Kidney epithelial cell (primary cell): ENCODE data around the gene CBFA2T3. TPM values are rescaled to one million over a fixed set of nuclear protein-coding genes. Genes with fewer than 3 reads are reported as not detected.

ENCODE experiments used
- DNase-seq: peaks from one replicate; pipeline ENCODE4 v3.0.0-alpha.2; 2010; ENCODE audit warnings: low read depth
- H3K27me3 ChIP-seq: 2 replicates; pipeline ENCODE4 v1.6.0; 2011; ENCODE audit warnings: low read length; ENCODE audit not compliant: control insufficient read depth, insufficient read depth
- H3K36me3 ChIP-seq: 2 replicates; pipeline ENCODE4 v1.5.1; 2011; ENCODE audit warnings: low read length; ENCODE audit not compliant: control insufficient read depth, insufficient read depth
- H3K4me3 ChIP-seq: 2 replicates; pipeline ENCODE4 v1.5.1; 2011; ENCODE audit warnings: low read depth, mild to moderate bottlenecking, control low read depth, low read length
- CTCF ChIP-seq: IDR thresholded peaks from 2 replicates; pipeline ENCODE4 v1.5.1; 2011; ENCODE audit warnings: mild to moderate bottlenecking, moderate library complexity, low read length, control low read depth, inconsistent platforms; ENCODE audit not compliant: insufficient read depth, poor library complexity, severe bottlenecking
- total RNA-seq: library from RNA; depleted of rRNA; stranded (reverse); fragments of >200 nt; gene quantifications from 2 replicates; pipeline ENCODE4 v1.2.3, GENCODE V29; 2015

The CBFA2T3 gene
- total RNA-seq, 1 donor from 2014 or later = 0.63 TPM

DNA sequence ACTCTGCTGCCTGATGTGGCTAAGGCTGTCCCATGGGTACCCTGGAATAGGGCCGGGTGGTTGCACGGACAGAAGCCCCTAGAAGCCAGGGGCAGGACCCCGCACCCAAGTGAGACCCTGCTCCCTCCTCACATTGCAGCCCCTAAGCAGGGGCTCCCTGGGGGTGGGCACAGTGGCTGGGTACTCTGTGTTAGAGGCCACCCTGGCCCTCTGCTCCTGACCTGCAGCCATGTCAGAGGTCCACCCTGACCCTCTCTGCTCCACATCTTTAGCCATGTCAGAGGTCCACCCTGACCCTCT is 2.1 kb downstream of the CBFA2T3 start:
- peaks cover 55% of the 10 kb centered on the region for H3K27me3 ChIP-seq
- TF ChIP-seq CTCF = no peak
- no peak overlapping the region for H3K4me3 ChIP-seq
- no peaks in the 10 kb centered on the region for H3K36me3 ChIP-seq
- no peak for DNase-seq

DNA sequence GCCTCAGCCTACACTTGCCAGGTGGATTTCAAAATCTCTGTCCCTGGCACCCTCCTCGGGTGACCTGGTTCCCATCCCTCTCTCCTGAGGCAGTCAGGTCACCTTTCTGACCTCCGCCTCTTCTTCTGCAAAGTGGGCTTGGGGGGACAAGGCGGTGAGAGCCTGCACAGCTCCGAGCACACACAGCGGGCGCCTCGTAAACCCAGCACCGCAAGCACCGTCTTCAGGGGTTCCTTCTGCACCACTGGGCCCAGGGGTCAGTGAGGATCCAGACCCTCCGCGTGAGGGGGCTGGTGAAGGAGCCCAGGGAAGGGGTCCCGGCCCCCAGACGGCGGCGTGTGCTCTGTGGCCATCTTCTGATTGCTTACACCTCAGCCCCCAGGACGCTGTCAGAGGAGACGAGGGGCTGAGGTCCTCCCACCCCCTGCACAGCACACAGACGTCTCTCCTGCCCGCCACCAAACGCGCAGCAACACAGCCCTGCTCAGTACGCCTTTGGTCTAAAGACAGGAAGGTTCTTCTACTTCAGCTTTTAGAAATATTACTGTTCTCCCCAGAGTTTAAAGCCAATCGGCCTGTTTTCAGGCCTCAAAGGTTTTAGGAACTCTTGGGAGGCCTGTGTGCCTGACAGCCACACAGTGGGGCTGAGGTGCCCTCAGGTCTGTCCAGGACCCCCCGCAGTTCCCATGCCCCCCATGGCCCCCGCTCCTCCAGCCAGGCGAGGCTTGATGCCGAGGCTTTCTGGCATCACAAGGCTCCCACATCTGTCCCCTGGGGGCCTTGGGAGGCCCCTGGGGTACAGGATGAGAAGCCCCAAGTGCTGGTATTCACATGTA is 2.7 kb downstream of the CBFA2T3 start:
- Histone ChIP-seq H3K27me3 (peaks cover 60% of the 10 kb centered on the region), H3K36me3 (no peaks in the 10 kb centered on the region), H3K4me3 (no peak overlapping the region)
- DNase-seq = no peak
- no peak for TF ChIP-seq CTCF

GRCh38 chr16:88973415-88974050 is 3.5 kb downstream of the CBFA2T3 start:
- Histone ChIP-seq H3K4me3 (no peak overlapping the region), H3K27me3 (peaks cover 65% of the 10 kb centered on the region), H3K36me3 (no peaks in the 10 kb centered on the region)
- no peak for TF ChIP-seq CTCF
- DNase-seq = no peak

DNA sequence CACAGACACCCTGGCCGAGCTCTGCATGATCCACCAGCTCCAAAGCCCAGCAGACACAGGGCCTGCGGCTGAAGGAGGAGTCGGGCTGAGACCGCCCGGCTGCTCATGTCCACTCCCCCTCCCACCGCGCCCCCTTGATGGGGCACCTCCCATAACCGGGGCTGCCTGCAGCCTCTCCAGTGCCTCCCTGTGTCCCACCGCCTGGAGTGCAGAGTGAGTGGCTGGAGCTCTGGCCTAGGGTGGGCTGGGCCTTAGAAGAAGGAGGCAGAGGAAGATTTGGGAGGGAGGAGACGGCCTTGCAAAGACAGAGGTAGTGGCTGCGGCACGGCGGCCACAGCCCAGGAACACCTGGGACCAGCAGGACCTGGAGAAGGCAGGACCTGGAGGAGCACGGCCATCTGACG is 4.0 kb downstream of the CBFA2T3 start:
- H3K36me3 ChIP-seq = no peaks in the 10 kb centered on the region
- no peak for DNase-seq
- peaks cover 65% of the 10 kb centered on the region for H3K27me3 ChIP-seq
- H3K4me3 ChIP-seq = no peak overlapping the region
- TF ChIP-seq CTCF = no peak

DNA sequence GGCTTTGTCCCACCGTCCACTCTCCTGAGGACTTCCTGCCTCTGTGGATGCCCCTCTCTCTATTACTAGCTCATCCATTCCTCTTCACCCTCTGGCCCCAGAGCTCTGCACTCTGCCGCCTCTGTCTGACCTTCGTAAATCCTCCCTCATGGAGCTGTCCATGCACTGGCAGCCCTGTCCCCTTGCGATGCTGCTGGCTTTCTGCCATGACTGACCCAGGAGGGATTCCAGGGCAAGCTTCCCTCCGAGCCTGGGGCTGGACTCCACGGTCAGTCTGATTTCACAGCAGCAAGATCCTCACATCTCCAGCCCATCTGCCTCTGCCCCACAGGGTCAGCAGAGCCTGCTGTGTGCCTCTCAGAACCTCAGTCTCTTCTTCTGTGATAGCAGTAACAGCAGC is 4.7 kb downstream of the CBFA2T3 start:
- no peaks in the 10 kb centered on the region for H3K36me3 ChIP-seq
- DNase-seq = no peak
- no peak overlapping the region for H3K4me3 ChIP-seq
- peaks cover 61% of the 10 kb centered on the region for H3K27me3 ChIP-seq
- no peak for TF ChIP-seq CTCF
